Esophagus squamous epithelium (tissue), 4 donors: ENCODE measurements around the gene PIK3CG.

Experiments used
- POLR2A ChIP-seq, 4 donors: fragments of 450-650 bp; IDR thresholded peaks; one replicate each; pipeline ENCODE4 v1.6.1; 2017; ENCODE audit warnings: antibody characterized with exemption in 4 of 4, mild to moderate bottlenecking in 4 of 4, moderate library complexity in 3 of 4
- TF ChIP-seq, protein P1 (sequence below), 6 experiments: fragments of 450-650 bp in 4 of 6; fragments of 200-600 bp in 2 of 6; sonication (generic) in 2 of 6; IDR thresholded peaks; one replicate each; pipeline ENCODE4 v1.5.1; 2016 to 2019; ENCODE audit warnings: antibody characterized with exemption in 6 of 6, mild to moderate bottlenecking in 4 of 6, moderate library complexity in 4 of 6

DNA sequence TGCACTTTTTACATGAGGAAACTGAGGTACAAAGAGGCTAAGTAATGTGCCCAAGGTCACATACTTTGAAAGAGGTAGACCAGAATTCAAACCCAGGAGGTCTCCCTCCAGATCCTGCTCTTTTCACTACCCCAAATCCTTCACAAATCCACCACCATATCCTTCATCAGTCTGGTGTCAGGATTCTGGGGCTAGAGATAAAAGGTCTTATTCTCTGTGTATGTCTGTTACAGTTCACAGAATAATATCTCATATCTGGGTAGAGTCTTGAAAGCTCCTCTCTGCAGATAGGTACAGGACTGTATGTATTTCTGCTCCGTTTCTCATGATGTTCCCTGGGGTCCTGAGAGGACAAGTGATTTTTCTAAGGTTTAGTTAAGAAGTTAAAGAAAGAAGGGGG is 4.9 kb downstream of the PIK3CG start:
- TF ChIP-seq, protein P1, sequence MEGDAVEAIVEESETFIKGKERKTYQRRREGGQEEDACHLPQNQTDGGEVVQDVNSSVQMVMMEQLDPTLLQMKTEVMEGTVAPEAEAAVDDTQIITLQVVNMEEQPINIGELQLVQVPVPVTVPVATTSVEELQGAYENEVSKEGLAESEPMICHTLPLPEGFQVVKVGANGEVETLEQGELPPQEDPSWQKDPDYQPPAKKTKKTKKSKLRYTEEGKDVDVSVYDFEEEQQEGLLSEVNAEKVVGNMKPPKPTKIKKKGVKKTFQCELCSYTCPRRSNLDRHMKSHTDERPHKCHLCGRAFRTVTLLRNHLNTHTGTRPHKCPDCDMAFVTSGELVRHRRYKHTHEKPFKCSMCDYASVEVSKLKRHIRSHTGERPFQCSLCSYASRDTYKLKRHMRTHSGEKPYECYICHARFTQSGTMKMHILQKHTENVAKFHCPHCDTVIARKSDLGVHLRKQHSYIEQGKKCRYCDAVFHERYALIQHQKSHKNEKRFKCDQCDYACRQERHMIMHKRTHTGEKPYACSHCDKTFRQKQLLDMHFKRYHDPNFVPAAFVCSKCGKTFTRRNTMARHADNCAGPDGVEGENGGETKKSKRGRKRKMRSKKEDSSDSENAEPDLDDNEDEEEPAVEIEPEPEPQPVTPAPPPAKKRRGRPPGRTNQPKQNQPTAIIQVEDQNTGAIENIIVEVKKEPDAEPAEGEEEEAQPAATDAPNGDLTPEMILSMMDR (IDR thresholded peaks at IDR 0.05), result no peak
- TF ChIP-seq POLR2A (IDR thresholded peaks at IDR 0.05), result no peak
